Fibroblast of gingiva (primary cell): ENCODE results near the gene LOXHD1.

Experiments used
- DNase-seq: peaks from one replicate; pipeline ENCODE4 v3.0.0-alpha.2; 2011; ENCODE audit warnings: low read depth

The LOXHD1 gene

GRCh38 chr18:46577546-46577945, 79.5 kb downstream of the LOXHD1 start:
- DNase-seq, result no peak

- no peak for DNase-seq
These were observed 81.2 kb downstream of the LOXHD1 start for GRCh38 chr18:46575851-46576250.

DNA sequence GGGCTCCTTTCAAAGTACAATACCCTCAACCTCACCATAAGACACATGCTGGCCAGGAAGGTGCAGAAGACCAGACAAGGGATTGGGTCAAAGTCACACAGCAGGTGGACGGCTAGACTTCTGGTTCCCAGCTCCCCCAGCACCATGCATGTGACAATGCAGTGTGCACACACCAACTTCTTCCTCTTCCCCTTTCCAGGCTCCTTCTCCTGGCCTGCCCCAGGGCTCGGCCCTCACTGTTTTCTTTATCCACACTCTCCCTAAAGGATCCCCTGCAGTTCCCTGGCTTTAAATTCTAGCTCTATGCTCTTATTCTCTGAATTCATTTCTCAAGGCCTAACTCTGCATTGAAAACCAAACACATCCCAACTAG, 82.3 kb downstream of the LOXHD1 start:
- DNase-seq, result no peak

- DNase-seq, result no peak
These were observed 82.8 kb downstream of the LOXHD1 start for GRCh38 chr18:46574000-46574742.

GRCh38 chr18:46573156-46573555, 83.9 kb downstream of the LOXHD1 start:
- DNase-seq, result no peak

DNA sequence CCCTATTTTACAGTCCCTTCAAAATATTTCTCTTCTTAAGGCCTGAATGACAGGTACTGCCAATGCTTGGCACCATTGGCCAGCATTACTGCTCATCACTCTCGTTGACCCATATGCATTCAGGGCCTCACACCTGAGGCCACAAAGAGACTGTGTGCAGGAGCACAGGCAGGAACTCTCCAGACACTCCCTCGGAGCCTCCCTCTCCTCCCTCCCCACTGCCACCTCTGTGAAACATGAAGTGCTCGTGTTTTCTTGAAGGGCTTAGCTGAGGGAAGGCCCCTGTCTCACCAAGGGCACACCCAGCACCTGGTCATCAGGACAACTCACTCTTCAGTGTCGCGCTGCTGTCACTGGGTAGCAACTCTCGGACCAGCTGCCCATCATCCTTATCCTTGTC, 85.3 kb downstream of the LOXHD1 start:
- no peak for DNase-seq

- no peak for DNase-seq
These were observed 86.4 kb downstream of the LOXHD1 start for GRCh38 chr18:46570666-46571065.

GRCh38 chr18:46570134-46570533, 86.9 kb downstream of the LOXHD1 start:
- no peak for DNase-seq

- DNase-seq, result no peak
These were observed 87.8 kb downstream of the LOXHD1 start for GRCh38 chr18:46569211-46569610.

DNA sequence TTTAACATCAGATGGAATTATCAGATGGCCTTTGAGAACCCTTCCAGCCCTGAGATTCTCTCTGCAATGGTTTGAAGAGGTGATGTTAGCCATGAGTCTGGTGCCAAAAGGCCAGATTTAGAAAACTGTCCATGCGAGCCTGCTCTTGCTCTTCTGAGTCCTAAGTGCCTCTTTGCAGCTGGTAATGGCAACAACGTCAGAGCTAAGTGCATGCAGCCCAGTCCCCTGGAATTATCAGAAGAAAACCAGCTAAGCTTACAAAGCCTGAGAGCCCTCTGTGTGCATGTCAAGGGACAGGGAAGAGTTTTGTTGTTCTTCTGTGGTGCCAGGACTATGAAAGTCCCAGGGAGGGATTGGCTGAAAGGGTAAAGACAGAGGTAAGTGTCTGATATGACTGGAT, 89.8 kb downstream of the LOXHD1 start:
- no peak for DNase-seq

GRCh38 chr18:46566111-46566510, 90.9 kb downstream of the LOXHD1 start:
- DNase-seq, result no peak

DNA sequence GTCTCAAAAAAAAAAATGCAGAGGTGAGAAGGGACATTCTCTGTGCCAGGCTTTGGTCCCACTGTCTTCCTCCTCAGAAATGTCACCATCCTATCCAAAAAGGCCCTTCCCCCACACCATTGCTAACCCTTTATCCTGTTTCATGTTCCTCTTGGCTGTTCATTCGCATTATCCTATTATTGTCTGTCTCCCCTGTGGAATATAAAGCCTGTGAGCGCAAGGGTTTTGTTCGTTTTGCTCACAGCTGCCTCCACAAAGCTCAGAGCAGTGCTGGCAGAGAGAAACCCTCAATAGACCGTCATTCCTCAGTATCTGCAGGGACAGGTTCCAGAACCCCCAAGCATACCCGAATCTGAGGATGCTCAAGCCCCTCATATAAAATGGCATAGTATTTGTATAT, 91.8 kb downstream of the LOXHD1 start:
- no peak for DNase-seq

DNA sequence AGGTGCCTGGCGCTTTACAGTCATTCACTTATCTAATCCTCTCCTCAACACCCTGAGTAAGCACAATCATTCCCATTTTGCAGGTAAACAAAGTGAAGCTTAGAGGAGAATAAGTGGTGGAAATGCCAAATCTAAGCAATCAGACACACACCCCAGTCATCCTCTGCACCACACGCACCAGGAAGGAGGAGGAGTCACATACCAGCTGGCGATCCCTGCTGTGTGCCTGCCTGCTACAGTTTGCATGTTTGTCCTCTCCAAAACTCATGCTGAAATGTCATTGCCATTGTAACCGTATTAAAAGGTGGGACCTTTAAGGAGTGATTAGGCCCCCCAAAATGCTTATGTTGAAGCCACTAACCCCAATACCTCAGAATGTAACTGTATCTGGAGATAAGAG, 93.7 kb downstream of the LOXHD1 start:
- DNase-seq, result no peak

DNA sequence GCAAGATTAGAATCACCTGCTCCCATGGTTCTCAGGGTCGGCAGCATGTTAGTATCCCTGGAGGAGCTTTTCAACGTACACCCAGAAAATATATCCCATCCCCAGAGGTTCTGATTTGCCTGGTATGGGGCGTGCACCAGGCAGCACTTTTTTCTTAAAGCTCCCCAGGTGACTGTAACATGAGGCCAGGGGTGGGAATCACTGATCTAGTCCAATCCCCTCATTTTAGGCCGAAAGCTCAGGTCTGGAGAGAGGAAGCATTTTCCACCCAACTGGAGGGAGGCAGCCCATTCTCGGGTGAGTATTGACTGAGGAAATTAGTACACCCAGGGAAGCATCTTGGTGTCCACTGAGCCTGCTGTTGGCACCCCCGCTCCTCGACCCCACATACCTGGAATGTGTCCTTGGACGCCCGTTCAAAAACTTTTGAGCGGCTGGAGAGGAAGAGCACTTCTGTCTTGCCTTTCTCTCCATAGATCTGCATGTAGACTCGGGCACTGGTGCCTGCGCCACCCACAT, 94.3 kb downstream of the LOXHD1 start:
- no peak for DNase-seq

DNA sequence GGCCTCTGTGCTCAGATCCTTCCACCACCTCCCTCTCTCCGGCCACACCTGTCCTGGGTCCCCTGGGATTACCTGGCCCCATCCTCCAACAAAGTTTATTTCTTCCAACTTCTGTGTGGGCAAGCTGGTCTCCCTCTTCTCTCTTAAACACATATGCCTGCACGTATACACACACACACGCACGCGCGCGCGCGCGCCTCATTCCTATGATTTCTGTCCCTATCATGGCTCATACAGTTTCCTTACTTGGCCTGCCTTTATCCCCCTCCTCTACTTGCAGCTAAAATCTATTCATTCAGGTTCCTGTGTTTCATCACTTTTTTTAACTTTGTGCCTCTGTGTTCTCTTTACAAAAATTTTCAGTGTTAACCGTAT, 96.4 kb downstream of the LOXHD1 start:
- no peak for DNase-seq

DNA sequence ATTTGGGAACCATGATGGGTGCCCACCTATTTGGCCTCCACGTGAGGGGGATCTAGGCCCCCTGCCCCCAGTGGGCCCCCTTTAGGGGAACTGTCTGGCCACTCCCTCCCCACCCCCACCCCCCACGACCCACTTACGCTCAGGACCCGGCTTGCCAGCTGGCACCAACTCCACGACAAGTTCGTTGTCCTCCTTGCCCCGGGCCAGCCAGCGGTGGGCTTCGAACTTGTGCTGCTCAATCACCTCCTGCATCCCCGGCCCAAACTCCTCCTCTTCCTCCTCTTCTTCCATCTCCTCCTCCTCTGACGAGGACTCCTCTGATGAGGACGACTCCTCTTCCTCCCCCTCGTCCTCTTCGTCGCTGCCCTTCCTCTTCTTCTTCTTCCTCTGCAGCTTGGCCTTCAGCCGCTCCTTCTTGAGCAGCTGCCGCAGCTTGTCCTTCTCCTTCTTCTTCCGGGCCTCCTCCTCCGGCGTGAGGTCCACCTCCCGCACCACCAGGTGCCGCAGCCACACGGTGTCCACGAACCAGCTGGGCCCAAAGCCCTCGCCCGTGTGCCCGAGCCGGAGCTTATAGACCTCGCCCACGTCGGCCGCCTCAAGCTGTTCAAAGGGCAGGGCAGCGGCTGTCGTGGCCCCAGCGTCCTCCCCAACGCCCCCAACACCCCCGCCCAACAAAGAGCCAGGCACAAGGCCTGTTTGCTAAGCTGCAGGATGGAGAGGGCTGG, 96.9 kb downstream of the LOXHD1 start:
- DNase-seq, result no peak

DNA sequence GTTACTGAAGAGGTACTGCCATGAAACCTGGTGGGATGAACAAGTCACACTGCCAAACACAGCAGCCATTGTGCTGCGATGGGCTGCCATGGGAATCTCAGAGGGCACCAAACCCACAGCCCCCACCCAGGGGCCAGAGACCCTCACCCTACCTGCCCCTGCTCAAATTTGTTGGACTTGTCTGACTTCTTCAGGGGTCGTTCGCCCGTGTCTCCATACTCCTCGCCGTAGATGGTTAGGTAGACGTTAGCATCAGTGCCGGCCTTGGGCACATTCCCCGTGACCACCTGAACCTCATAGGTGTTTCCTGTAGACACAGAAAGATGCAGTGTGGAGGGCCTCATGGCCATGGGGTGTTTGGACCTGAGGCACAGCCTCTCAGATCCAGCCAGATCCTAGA, 97.7 kb downstream of the LOXHD1 start:
- no peak for DNase-seq

DNA sequence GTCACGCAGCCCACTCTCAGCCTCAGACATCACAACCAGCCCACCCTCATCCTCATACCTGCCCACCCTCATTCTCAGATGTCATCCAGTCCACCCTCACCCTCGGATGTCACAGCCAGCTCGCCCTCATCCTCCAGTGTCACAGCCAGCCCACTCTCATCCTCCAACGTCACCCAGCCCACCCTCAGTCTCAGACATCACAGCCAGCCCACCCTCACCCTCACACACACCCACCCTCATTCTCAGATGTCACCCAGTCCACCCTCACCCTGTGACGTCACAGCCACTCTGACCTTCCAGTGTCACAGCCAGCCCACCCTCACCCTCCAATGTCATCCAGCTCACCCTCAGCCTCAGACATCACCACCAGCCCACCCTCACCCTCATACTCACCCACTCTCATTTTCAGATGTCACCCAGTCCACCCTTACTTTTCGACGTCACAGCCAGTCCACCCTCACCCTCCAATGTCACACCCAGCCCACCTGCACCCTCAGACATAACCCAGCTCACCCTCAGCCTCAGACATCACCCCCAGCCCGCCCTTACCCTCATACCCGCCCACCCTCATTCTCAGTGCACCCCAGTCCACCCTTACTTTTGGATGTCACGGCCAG, 100.3 kb downstream of the LOXHD1 start:
- DNase-seq, result no peak

- no peak for DNase-seq
These were observed 101.3 kb downstream of the LOXHD1 start for GRCh38 chr18:46555724-46556123.

DNA sequence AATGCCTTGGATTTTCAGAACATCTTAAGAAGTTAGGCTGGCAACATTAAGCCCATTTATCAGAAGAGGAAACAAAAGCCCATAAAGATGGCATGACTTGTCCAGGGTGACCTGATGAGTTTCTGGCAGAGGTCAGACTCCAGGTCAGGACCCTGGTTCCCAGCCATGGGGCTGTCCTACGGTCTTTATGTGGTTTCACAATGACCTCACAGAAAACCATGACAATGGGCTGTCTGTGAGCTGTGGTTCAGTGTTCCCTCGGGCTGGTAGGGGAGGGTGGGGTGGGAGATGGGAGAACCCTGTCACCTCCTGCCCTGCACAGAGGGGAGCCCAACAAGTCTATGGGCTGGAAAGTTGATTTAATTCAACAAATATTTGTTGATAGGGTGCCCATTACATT, 101.8 kb downstream of the LOXHD1 start:
- DNase-seq, result no peak

DNA sequence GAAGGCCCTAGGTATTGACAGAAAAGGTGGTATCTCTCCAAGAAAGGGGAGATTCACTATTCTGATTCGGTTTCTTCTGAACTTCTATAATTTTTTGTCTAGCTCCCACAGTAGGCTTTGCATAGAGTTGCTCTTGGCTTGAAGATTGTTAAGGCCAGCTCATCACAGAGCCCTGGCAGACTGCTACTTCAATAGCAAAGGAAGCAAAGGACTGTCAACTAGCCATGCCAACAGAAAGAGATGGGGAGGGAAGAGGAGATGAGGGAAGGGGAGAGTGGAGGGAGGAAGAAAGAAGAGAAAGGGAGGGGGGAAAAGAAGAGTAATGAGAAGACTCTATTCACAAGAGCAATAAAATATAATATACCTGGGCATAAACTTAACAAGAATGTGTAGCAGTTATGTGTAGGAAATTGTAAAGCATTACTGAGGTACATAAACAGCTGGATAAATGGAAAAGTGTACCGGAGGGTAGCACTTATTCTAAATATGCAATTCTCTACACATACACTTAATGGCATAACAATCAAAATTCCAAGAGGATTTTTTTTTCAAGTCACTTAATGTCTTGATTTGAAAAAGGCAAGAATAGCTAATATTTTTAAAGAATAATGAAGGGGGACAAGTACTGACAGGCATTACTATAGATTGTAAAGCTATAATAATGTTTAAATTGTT, 102.5 kb downstream of the LOXHD1 start:
- no peak for DNase-seq

DNA sequence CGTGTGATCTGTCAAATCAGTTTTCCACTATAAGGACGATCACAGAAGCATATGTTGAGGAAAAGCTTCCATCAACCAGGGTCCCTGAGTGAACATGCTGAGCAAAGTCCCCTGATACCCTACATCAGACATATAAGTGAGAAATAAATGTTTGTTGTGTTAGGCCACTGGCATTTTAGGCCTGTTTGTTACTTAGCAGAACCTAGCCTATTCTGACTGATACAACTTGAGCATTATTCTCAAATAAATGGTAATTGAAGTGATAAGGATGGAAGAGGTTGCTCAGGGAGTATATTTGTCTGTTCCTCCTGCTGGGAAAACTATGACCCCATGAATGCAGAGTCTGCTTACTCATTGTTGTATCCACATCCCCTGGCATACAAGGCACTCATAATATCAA, 106.4 kb downstream of the LOXHD1 start:
- DNase-seq, result no peak

GRCh38 chr18:46547520-46547919, 109.5 kb downstream of the LOXHD1 start:
- no peak for DNase-seq
